GM12878 (cell line): Measurements from ENCODE around the gene KIRREL3. TPM values are rescaled to one million over a fixed set of nuclear protein-coding genes. Genes with fewer than 3 reads are reported as not detected.

Experiments
- ATAC-seq: fragments of 200-7000 bp; cut with Tn5 transposase; 3 replicates; pipeline ENCODE4 v1.9.1; 2020; ENCODE audit warnings: mild to moderate bottlenecking, moderate library complexity
- BruUV-seq: library from RNA; stranded (reverse); fragments of 400-500 nt; replicated peaks from 2 replicates; lab custom pipeline; 2021; lab: Mats Ljungman, UMichigan
- CTCF ChIA-PET: fragments of 300-600 bp; sonication (Branson Sonifier 250); formaldehyde crosslinking; extraction: SDS; loops from one replicate; lab custom pipeline; 2021; ENCODE audit warnings: inconsistent platforms; lab: Yijun Ruan, JAX
- POLR2A ChIA-PET: fragments of 350-600 bp; formaldehyde crosslinking; extraction: SDS; loops from one replicate; lab custom pipeline; 2021; ENCODE audit warnings: inconsistent platforms; lab: Charles Lee
- RAD21 ChIA-PET: fragments of 300-600 bp; sonication (Branson Sonifier 250); formaldehyde crosslinking; loops from one replicate; lab custom pipeline; 2023; ENCODE audit warnings: antibody characterized with exemption; ENCODE audit not compliant: unreplicated experiment; lab: Charles Lee
- SMC1A ChIA-PET: fragments of 300-600 bp; sonication (Branson Sonifier 250); formaldehyde crosslinking; loops from one replicate; lab custom pipeline; 2023; ENCODE audit not compliant: unreplicated experiment, uncharacterized antibody; lab: Charles Lee
- DNase-seq: peaks from one replicate; pipeline ENCODE4 v3.0.0-alpha.2; 2011; ENCODE audit warnings: low read depth, low spot score
- FAIRE-seq: peaks from 3 replicates; lab custom pipeline; 2011; peaks lifted over from hg19 to GRCh38; lab: Jason Lieb, UNC
- H2AFZ ChIP-seq: 2 replicates; pipeline ENCODE4 v1.6.0; 2011; ENCODE audit warnings: low read depth, low read length, control low read depth; ENCODE audit not compliant: control insufficient read depth
- H3K27ac ChIP-seq: 2 replicates; pipeline ENCODE4 v1.5.1; 2011; ENCODE audit warnings: control low read depth; ENCODE audit not compliant: control insufficient read depth, insufficient read depth
- H3K27me3 ChIP-seq, 2 experiments: replicated peaks in 1 of 2; 2 replicates each; pipeline versions ENCODE4 v1.6.0 to v1.6.1; 2011; ENCODE audit warnings: low read length in 1 of 2; ENCODE audit not compliant: control insufficient read depth in 2 of 2, insufficient read depth in 2 of 2
- H3K36me3 ChIP-seq, 2 experiments: 2 replicates each; pipeline ENCODE4 v1.5.1; 2011; ENCODE audit warnings: low read length in 1 of 2; ENCODE audit not compliant: control insufficient read depth in 2 of 2, insufficient read depth in 2 of 2
- H3K4me1 ChIP-seq: 2 replicates; pipeline ENCODE4 v1.6.1; 2011; ENCODE audit warnings: mild to moderate bottlenecking, low read length, moderate library complexity, mixed read lengths; ENCODE audit not compliant: control insufficient read depth, insufficient read depth
- H3K4me2 ChIP-seq: 2 replicates; pipeline ENCODE4 v1.6.0; 2011; ENCODE audit warnings: control low read depth; ENCODE audit not compliant: control insufficient read depth, insufficient read depth
- H3K4me3 ChIP-seq: fragments of 200-600 bp; sonication (generic); 2 replicates; pipeline ENCODE4 v1.5.1; 2016
- H3K79me2 ChIP-seq: 2 replicates; pipeline ENCODE4 v1.6.0; 2011; ENCODE audit warnings: low read length; ENCODE audit not compliant: control insufficient read depth, insufficient read depth
- H3K9ac ChIP-seq: 2 replicates; pipeline ENCODE4 v1.8.0; 2011; ENCODE audit warnings: low read length, control low read depth, mixed read lengths; ENCODE audit not compliant: control insufficient read depth, insufficient read depth
- H3K9me3 ChIP-seq: replicated peaks from 3 replicates; pipeline ENCODE4 v1.5.1; 2011; ENCODE audit warnings: mild to moderate bottlenecking, low read length; ENCODE audit not compliant: control insufficient read depth, insufficient read depth
- H4K20me1 ChIP-seq: 2 replicates; pipeline ENCODE4 v1.6.0; 2011; ENCODE audit not compliant: control insufficient read depth, insufficient read depth
- BMI1 ChIP-seq: fragments of 450-650 bp; IDR thresholded peaks from 2 replicates; pipeline ENCODE4 v1.6.1; 2016; ENCODE audit warnings: mild to moderate bottlenecking, moderate library complexity, borderline replicate concordance
- CHD1 ChIP-seq: IDR thresholded peaks from 2 replicates; pipeline ENCODE4 v1.6.1; 2012; ENCODE audit warnings: low read depth, low read length, improper control_type of control experiment
- CHD4 ChIP-seq: fragments of 200-600 bp; sonication (generic); IDR thresholded peaks from 2 replicates; pipeline ENCODE4 v1.6.1; 2016; ENCODE audit warnings: mild to moderate bottlenecking
- IKZF2 ChIP-seq, 2 experiments: fragments of 450-650 bp; IDR thresholded peaks; 2 replicates each; pipeline ENCODE4 v1.6.1; 2017; ENCODE audit warnings: mild to moderate bottlenecking in 2 of 2, moderate library complexity in 2 of 2
- KDM1A ChIP-seq: fragments of 200-600 bp; sonication (generic); IDR thresholded peaks from 2 replicates; pipeline ENCODE4 v1.6.1; 2016; ENCODE audit warnings: borderline replicate concordance
- PML ChIP-seq: IDR thresholded peaks from 2 replicates; pipeline ENCODE4 v1.6.1; 2012; ENCODE audit warnings: low read length, inconsistent platforms
- SIN3A ChIP-seq: IDR thresholded peaks from 2 replicates; pipeline ENCODE4 v1.6.1; 2012; ENCODE audit warnings: low read depth, low read length, improper control_type of control experiment
- SMAD1 ChIP-seq: fragments of 450-650 bp; IDR thresholded peaks from 2 replicates; pipeline ENCODE4 v1.6.1; 2018; ENCODE audit warnings: mild to moderate bottlenecking, low read depth; ENCODE audit not compliant: partially characterized antibody
- SUPT20H ChIP-seq: IDR thresholded peaks from 2 replicates; pipeline ENCODE4 v1.6.1; 2011; ENCODE audit warnings: low read depth, mild to moderate bottlenecking, low read length, moderate library complexity, borderline replicate concordance; ENCODE audit not compliant: control insufficient read depth
- WRNIP1 ChIP-seq: IDR thresholded peaks from 2 replicates; pipeline ENCODE4 v1.6.1; 2011; ENCODE audit warnings: low read depth, low read length, improper control_type of control experiment, borderline replicate concordance
- ZNF24 ChIP-seq: fragments of 450-650 bp; IDR thresholded peaks from 2 replicates; pipeline ENCODE4 v1.6.1; 2017; ENCODE audit warnings: antibody characterized with exemption, mild to moderate bottlenecking
- WGBS: methylation state at CpG from one replicate; pipeline ENCODE4 v1.1.6; 2016; ENCODE audit warnings: low lambda C conversion rate; ENCODE audit not compliant: insufficient replicate concordance, insufficient coverage; ENCODE audit errors: missing lambda C conversion rate; 5-methylcytosine and 5-hydroxymethylcytosine counted together
- in situ Hi-C: fragments of 300-500 bp; cut with MboI; formaldehyde crosslinking; loops from 9 replicates; pipeline ENCODE4 v1.14.3; 2018; ENCODE audit warnings: mixed read lengths
- intact Hi-C: fragments of 100-400 bp; cut with micrococcal nuclease; formaldehyde crosslinking; loops from one replicate; pipeline ENCODE4 v1.14.2; 2022; ENCODE audit not compliant: unreplicated experiment
- polyA plus RNA-seq, 11 experiments: library from polyadenylated mRNA; depleted of rRNA in 4 of 11; unstranded in 6 of 11; stranded (reverse) in 5 of 11; fragments of >200 nt; fragmentation: Nextera tagmentation in 4 of 11; fragmentation: Illumina TruSeq in 1 of 11; extraction: Ambion mirVana in 4 of 11; extraction: Trizol in 1 of 11; gene quantifications; 1 replicate in 1 of 11; 2 replicates in 10 of 11; pipeline versions ENCODE4 v1.2.1 to v1.2.3, GENCODE V29; 2011 to 2016; ENCODE audit warnings: inconsistent platforms in 2 of 11, missing spikeins in 2 of 11, low read depth in 1 of 11
- total RNA-seq, 4 experiments: library from RNA; depleted of rRNA in 3 of 4; stranded (reverse); fragments of >200 nt in 3 of 4; fragmentation: Illumina TruSeq in 1 of 4; extraction: Trizol in 1 of 4; gene quantifications; 2 replicates each; pipeline versions ENCODE4 v1.2.1 to v1.2.3, GENCODE V29; 2013 to 2021
- TF ChIP-seq, protein P1 (sequence below): fragments of 450-650 bp; IDR thresholded peaks from 2 replicates; pipeline ENCODE4 v1.6.1; 2017; ENCODE audit warnings: mild to moderate bottlenecking

The KIRREL3 gene
- total and polyA plus RNA-seq, 10 of the 15 experiments (the other 5 are each of a cell fraction or from before 2014, with no cell fraction given) = under 0.01 TPM; not detected in 9

DNA sequence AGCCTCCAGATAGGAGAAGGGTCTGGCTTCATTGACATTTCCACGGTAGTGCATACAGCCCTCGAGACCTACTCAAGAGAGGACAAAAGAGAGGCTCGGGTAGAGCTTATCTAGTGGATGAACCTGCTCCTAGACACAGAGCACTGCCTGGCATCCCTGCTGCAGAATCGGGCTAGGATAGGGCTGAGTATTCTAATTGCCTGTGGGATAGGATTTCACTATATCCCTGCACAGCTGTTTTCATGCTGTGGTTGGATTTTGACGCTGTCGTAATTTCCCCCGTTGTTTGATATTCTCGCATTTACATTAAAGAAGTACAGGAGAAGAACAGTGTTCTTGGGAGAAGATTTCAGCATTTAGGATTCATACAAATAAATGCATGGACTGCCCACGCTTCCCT lies 107.8 kb downstream of the KIRREL3 start (continued):
- TF ChIP-seq SIN3A = no peak
- no peak for TF ChIP-seq SMAD1
- TF ChIP-seq ZNF24 = no peak
- no peak for TF ChIP-seq CHD1
- no peak for TF ChIP-seq BMI1
- TF ChIP-seq IKZF2 (IDR thresholded peaks at IDR 0.05) = no peak
- TF ChIP-seq, protein P1, sequence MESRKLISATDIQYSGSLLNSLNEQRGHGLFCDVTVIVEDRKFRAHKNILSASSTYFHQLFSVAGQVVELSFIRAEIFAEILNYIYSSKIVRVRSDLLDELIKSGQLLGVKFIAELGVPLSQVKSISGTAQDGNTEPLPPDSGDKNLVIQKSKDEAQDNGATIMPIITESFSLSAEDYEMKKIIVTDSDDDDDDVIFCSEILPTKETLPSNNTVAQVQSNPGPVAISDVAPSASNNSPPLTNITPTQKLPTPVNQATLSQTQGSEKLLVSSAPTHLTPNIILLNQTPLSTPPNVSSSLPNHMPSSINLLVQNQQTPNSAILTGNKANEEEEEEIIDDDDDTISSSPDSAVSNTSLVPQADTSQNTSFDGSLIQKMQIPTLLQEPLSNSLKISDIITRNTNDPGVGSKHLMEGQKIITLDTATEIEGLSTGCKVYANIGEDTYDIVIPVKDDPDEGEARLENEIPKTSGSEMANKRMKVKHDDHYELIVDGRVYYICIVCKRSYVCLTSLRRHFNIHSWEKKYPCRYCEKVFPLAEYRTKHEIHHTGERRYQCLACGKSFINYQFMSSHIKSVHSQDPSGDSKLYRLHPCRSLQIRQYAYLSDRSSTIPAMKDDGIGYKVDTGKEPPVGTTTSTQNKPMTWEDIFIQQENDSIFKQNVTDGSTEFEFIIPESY = no peak
- no peak for TF ChIP-seq PML
- TF ChIP-seq KDM1A = no peak
- no peak for TF ChIP-seq CHD4
- no peak for TF ChIP-seq SUPT20H

GRCh38 chr11:126891556-126892217 lies 108.9 kb downstream of the KIRREL3 start:
- Histone ChIP-seq H3K4me2 (no peak overlapping the region), H3K79me2 (no peaks in the 10 kb centered on the region), H3K4me1 (no peaks in the 10 kb centered on the region), H3K9ac (no peak overlapping the region), H3K9me3 (no peaks in the 10 kb centered on the region; the same call in 2 of the 3 replicates), H2AFZ (no peak overlapping the region), H3K27ac (no peak overlapping the region), H3K4me3 (no peak overlapping the region), H4K20me1 (no peaks in the 10 kb centered on the region), H3K36me3 (no peaks in the 10 kb centered on the region), H3K27me3 (no peaks in the 10 kb centered on the region)
- no TSS peak for BruUV-seq
- ChIA-PET RAD21 (no interaction called here), CTCF (interaction anchor here (0.6 kb wide), 1 partner anchor 391 kb away, joined by 3 read pairs; no protein-coding TSS in a partner anchor), SMC1A (no interaction called here), POLR2A (no interaction called here)
- FAIRE-seq = no peak
- in situ Hi-C loops = no loop called here
- no peak for ATAC-seq
- DNase-seq = no peak
- TF ChIP-seq WRNIP1 = no peak
- WGBS = 68% methylated on average over 4 of the region's 4 CpGs
- intact Hi-C loops = no loop called here
